GM10266 (cell line): Measurements from ENCODE around the gene CCAR1.
A peak's percentile ranks its signal among the peaks of the same experiment; 100 is the strongest.
"Not testable (repeated sequence)": the region's sequence is repeated elsewhere in the genome, so short reads cannot be mapped to it uniquely, and the experiment has no call there.

Source experiments
- DNase-seq: peaks from one replicate; pipeline ENCODE4 v3.0.0; 2012; ENCODE audit errors: extremely low spot score
- TF ChIP-seq, protein P1 (sequence below): IDR thresholded peaks from 2 replicates; pipeline ENCODE4 v1.5.1; 2012; ENCODE audit warnings: mild to moderate bottlenecking, low read depth; ENCODE audit not compliant: control insufficient read depth, insufficient read depth; ENCODE audit errors: missing control alignments

CCAR1 gene

GRCh38 chr10:68720793-68721672, at the start of gene CCAR1:
Gene CCAR1, plus strand, starts transcription at chr10:68721239. Its CDS starts 1,266 bp downstream, at chr10:68722505.
- DNase-seq, result peak; percentile 96
- TF ChIP-seq, protein P1, sequence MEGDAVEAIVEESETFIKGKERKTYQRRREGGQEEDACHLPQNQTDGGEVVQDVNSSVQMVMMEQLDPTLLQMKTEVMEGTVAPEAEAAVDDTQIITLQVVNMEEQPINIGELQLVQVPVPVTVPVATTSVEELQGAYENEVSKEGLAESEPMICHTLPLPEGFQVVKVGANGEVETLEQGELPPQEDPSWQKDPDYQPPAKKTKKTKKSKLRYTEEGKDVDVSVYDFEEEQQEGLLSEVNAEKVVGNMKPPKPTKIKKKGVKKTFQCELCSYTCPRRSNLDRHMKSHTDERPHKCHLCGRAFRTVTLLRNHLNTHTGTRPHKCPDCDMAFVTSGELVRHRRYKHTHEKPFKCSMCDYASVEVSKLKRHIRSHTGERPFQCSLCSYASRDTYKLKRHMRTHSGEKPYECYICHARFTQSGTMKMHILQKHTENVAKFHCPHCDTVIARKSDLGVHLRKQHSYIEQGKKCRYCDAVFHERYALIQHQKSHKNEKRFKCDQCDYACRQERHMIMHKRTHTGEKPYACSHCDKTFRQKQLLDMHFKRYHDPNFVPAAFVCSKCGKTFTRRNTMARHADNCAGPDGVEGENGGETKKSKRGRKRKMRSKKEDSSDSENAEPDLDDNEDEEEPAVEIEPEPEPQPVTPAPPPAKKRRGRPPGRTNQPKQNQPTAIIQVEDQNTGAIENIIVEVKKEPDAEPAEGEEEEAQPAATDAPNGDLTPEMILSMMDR, result no peak

- DNase-seq, result peak; percentile 12
- TF ChIP-seq, protein P1, result no peak
Observed at GRCh38 chr10:68684413-68684812, 36.6 kb upstream of the CCAR1 start.

GRCh38 chr10:68696018-68696417, 25.0 kb upstream of the CCAR1 start:
- DNase-seq, result no peak
- TF ChIP-seq, protein P1, result no peak

- DNase-seq, result no peak
- TF ChIP-seq, protein P1, result no peak
Observed at GRCh38 chr10:68697106-68697505, 23.9 kb upstream of the CCAR1 start.

DNA sequence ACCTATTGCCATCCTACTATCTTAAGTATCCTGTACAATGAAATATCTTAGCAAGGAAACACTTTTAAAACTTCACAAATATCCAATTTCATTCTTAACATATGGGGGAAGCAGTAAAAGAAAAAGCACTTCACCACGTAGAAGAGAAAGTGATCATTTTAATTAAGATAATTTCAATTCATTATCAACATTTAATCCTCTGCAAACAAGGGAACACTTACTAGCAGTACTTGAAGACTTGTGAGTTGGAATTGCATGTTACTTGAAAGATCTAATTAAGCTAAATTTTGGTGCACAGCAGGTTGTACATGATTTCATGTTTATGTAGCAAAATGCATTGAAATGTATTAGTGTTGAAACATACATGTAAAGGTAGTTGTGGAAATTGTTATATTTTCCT, 20.8 kb upstream of the CCAR1 start:
- DNase-seq, result no peak
- TF ChIP-seq, protein P1, result no peak

DNA sequence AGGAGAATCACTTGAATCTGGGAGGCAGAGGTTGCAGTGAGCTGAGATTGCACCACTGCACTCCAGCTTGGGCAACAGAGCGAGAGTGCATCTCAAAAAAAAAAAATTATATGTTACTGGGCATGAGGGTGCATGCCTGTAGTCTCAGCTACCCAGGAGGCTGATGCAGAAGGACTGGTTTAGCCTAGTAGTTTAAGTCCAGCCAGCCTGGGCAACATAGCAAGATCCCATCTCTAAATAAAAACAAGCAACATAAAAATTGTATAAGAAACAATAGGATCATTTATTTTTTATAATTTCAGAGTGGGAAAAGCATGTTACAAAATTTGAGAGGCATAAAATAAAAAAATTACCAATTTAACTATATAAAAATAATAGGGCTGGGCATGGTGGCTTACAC, 15.5 kb upstream of the CCAR1 start:
- no peak for DNase-seq
- TF ChIP-seq, protein P1, result no peak

DNA sequence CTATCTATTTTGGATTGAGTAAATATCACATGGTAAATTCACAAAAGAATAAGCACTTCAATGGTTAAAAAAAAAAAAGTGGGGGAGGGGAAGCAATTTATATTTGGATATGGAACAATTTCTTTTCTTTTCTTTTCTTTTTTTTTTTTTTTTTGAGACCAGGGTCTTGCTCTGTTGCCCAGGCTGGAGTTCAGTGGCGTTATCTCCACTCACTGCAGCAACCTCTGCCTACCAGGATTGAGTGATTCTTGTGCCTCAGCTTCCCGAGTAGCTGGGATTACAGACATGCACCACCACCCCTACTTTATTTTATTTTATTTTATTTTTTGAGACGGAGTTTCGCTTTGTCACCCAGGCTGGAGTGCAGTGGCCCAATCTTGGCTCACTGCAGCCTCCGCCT, 12.1 kb upstream of the CCAR1 start:
- DNase-seq, result not testable (repeated sequence)

GRCh38 chr10:68713065-68713464, 8.0 kb upstream of the CCAR1 start:
- DNase-seq, result not testable (repeated sequence)
